H9 (cell line): ENCODE measurements around the gene FCHO1. TPM values are rescaled to one million over a fixed set of nuclear protein-coding genes. Genes with fewer than 3 reads are reported as not detected.

Source experiments
- DNase-seq: peaks from one replicate; pipeline ENCODE4 v3.0.0-alpha.2; 2017
- H2AFZ ChIP-seq: one replicate; pipeline ENCODE4 v1.6.1; 2013; ENCODE audit warnings: mild to moderate bottlenecking, low read length, control low read depth, moderate library complexity
- H2AK5ac ChIP-seq: 2 replicates; pipeline ENCODE4 v1.6.1; 2013; ENCODE audit warnings: low read length, control low read depth, mixed read lengths; ENCODE audit not compliant: insufficient read length
- H2BK120ac ChIP-seq: one replicate; pipeline ENCODE4 v1.6.1; 2013; ENCODE audit warnings: low read depth, mild to moderate bottlenecking, low read length, control low read depth, inconsistent platforms; ENCODE audit not compliant: poor library complexity, severe bottlenecking
- H2BK12ac ChIP-seq: 2 replicates; pipeline ENCODE4 v1.6.1; 2013; ENCODE audit warnings: low read length, control low read depth, mixed read lengths, low read depth; ENCODE audit not compliant: insufficient read length
- H2BK15ac ChIP-seq: 2 replicates; pipeline ENCODE4 v1.6.1; 2013; ENCODE audit warnings: low read depth, low read length, control low read depth
- H2BK20ac ChIP-seq: one replicate; pipeline ENCODE4 v1.6.1; 2013; ENCODE audit warnings: low read depth, mild to moderate bottlenecking, low read length, control low read depth, inconsistent platforms; ENCODE audit not compliant: poor library complexity, severe bottlenecking
- H2BK5ac ChIP-seq: 2 replicates; pipeline ENCODE4 v1.6.1; 2013; ENCODE audit warnings: low read length, control low read depth, mixed read lengths; ENCODE audit not compliant: insufficient read length
- H3K14ac ChIP-seq: 2 replicates; pipeline ENCODE4 v1.6.1; 2013; ENCODE audit warnings: low read length, control low read depth; ENCODE audit not compliant: insufficient read depth
- H3K18ac ChIP-seq: 2 replicates; pipeline ENCODE4 v1.6.1; 2013; ENCODE audit warnings: low read depth, mild to moderate bottlenecking, mixed read lengths, low read length, control low read depth; ENCODE audit not compliant: insufficient read length
- H3K23ac ChIP-seq: 2 replicates; pipeline ENCODE4 v1.6.1; 2013; ENCODE audit warnings: low read length, control low read depth, mixed read lengths, low read depth; ENCODE audit not compliant: insufficient read length
- H3K23me2 ChIP-seq: 2 replicates; pipeline ENCODE4 v1.6.1; 2013; ENCODE audit warnings: low read depth, mild to moderate bottlenecking, mixed read lengths, low read length, control low read depth; ENCODE audit not compliant: insufficient read length, poor library complexity, severe bottlenecking
- H3K27ac ChIP-seq: 2 replicates; pipeline ENCODE4 v1.5.1; 2013; ENCODE audit warnings: low read length, control low read depth, mixed read lengths, low read depth; ENCODE audit not compliant: insufficient read length
- H3K27me3 ChIP-seq: 2 replicates; pipeline ENCODE4 v1.6.1; 2013; ENCODE audit warnings: low read length, control low read depth, inconsistent platforms; ENCODE audit not compliant: insufficient read depth
- H3K4ac ChIP-seq: 2 replicates; pipeline ENCODE4 v1.6.1; 2013; ENCODE audit warnings: low read depth, mild to moderate bottlenecking, control low read depth, inconsistent platforms, low read length, moderate library complexity
- H3K4me1 ChIP-seq: 2 replicates; pipeline ENCODE4 v1.6.1; 2013; ENCODE audit warnings: low read length, control low read depth, inconsistent platforms; ENCODE audit not compliant: insufficient read depth
- H3K4me2 ChIP-seq: 2 replicates; pipeline ENCODE4 v1.6.1; 2013; ENCODE audit warnings: low read length, control low read depth, mixed read lengths; ENCODE audit not compliant: insufficient read length, insufficient read depth
- H3K56ac ChIP-seq: 2 replicates; pipeline ENCODE4 v1.6.1; 2013; ENCODE audit warnings: low read depth, mild to moderate bottlenecking, mixed read lengths, low read length, control low read depth; ENCODE audit not compliant: insufficient read length
- H3K79me1 ChIP-seq: 2 replicates; pipeline ENCODE4 v1.6.1; 2013; ENCODE audit warnings: low read depth, mild to moderate bottlenecking, moderate library complexity, low read length, control low read depth, inconsistent platforms; ENCODE audit not compliant: insufficient read depth, poor library complexity, severe bottlenecking
- H3K79me2 ChIP-seq: 2 replicates; pipeline ENCODE4 v1.6.1; 2013; ENCODE audit warnings: low read length, control low read depth, inconsistent platforms; ENCODE audit not compliant: insufficient read depth
- H3K9ac ChIP-seq: 2 replicates; pipeline ENCODE4 v1.6.1; 2013; ENCODE audit warnings: low read length, control low read depth, mixed read lengths; ENCODE audit not compliant: insufficient read length; ENCODE audit errors: extremely low read depth
- H3K9me3 ChIP-seq: one replicate; pipeline ENCODE4 v1.6.1; 2013; ENCODE audit warnings: low read depth, low read length, inconsistent platforms; ENCODE audit not compliant: control insufficient read depth
- H3T11ph ChIP-seq: one replicate; pipeline ENCODE4 v1.6.1; 2013; ENCODE audit warnings: mild to moderate bottlenecking, low read length, control low read depth, inconsistent platforms
- H4K20me1 ChIP-seq: one replicate; pipeline ENCODE4 v1.6.1; 2013; ENCODE audit not compliant: control insufficient read depth, insufficient read length, insufficient read depth
- H4K5ac ChIP-seq: 2 replicates; pipeline ENCODE4 v1.6.1; 2013; ENCODE audit warnings: low read depth, mild to moderate bottlenecking, mixed read lengths, low read length, control low read depth; ENCODE audit not compliant: insufficient read length
- H4K8ac ChIP-seq: replicated peaks from 2 replicates; pipeline ENCODE4 v1.6.1; 2013; ENCODE audit warnings: low read length, control low read depth, mixed read lengths, low read depth; ENCODE audit not compliant: insufficient read length
- H4K91ac ChIP-seq: 2 replicates; pipeline ENCODE4 v1.6.1; 2013; ENCODE audit warnings: low read depth, mild to moderate bottlenecking, moderate library complexity, mixed read lengths, low read length, control low read depth; ENCODE audit not compliant: insufficient read length
- H3K27ac Mint-ChIP-seq, 3 experiments: 2 replicates in 2 of 3; 3 replicates in 1 of 3; pipeline ENCODE4 v1.8.0; 2020 to 2021; ENCODE audit warnings: mixed read lengths in 3 of 3, mild to moderate bottlenecking in 1 of 3, moderate library complexity in 1 of 3
- H3K27me3 Mint-ChIP-seq: 2 replicates; pipeline ENCODE4 v1.8.0; 2021; ENCODE audit warnings: low read depth, mild to moderate bottlenecking, moderate library complexity, mixed read lengths
- H3K36me3 Mint-ChIP-seq, 3 experiments: 2 replicates in 2 of 3; 3 replicates in 1 of 3; pipeline ENCODE4 v1.8.0; 2020 to 2021; ENCODE audit warnings: low read depth in 3 of 3, mixed read lengths in 3 of 3; ENCODE audit not compliant: insufficient read depth in 1 of 3
- H3K4me1 Mint-ChIP-seq, 2 experiments: 2 replicates each; pipeline ENCODE4 v1.8.0; 2020; ENCODE audit warnings: mixed read lengths in 2 of 2
- H3K4me3 Mint-ChIP-seq, 2 experiments: 2 replicates in 1 of 2; 3 replicates in 1 of 2; pipeline ENCODE4 v1.8.0; 2020 to 2021; ENCODE audit warnings: mild to moderate bottlenecking in 2 of 2, mixed read lengths in 2 of 2, moderate library complexity in 1 of 2
- H3K9me3 Mint-ChIP-seq, 2 experiments: 2 replicates in 1 of 2; 3 replicates in 1 of 2; pipeline ENCODE4 v1.8.0; 2020; ENCODE audit warnings: mild to moderate bottlenecking in 2 of 2, mixed read lengths in 2 of 2, moderate library complexity in 1 of 2
- WGBS: extraction: QIAGEN DNeasy Blood & Tissue Kit; methylation state at CpG from one replicate; pipeline ENCODE4 v1.1.7; 2013; ENCODE audit warnings: missing lambda C conversion rate, low lambda C conversion rate, mixed read lengths; ENCODE audit not compliant: insufficient read length; ENCODE audit errors: extremely low coverage; 5-methylcytosine and 5-hydroxymethylcytosine counted together
- total RNA-seq: library from RNA; stranded (reverse); gene quantifications from 2 replicates; pipeline ENCODE4 v1.2.1, GENCODE V29; 2021
- TF ChIP-seq, protein P1 (sequence below): fragments of 200-600 bp; sonication (generic); conservative IDR thresholded peaks from 3 replicates; pipeline ENCODE4 v1.8.0; 2021; ENCODE audit warnings: antibody characterized with exemption, mild to moderate bottlenecking

Gene FCHO1
- total RNA-seq, 1 experiment from 2014 or later = 13.1 TPM

DNA sequence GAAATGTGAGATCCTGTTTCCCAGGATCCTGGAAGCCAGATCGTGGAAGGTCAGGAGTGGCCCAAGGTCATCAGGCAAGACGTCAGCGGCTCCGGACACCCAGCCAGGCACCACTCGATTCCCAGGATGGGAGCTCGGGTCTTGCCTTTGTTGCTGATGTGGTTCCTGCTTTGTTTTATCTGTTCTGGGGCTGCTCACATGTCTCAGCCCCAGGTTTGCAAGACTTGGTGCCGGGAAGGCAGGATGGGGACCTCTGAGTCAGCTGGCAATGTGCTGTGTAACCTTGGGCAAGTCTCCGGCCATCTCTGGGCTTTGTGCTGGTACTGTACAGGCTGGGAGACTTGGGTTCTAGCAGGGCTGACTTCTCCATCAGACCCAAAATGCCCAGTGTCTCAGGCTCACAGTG, 1.4 kb upstream of the FCHO1 start:
- no peak overlapping the region for H3K23ac ChIP-seq
- H2AK5ac ChIP-seq = no peak overlapping the region
- no peak overlapping the region for H3K9ac ChIP-seq
- no peak for DNase-seq
- WGBS = no CpG with 5 or more reads among the region's 8 CpGs
- TF ChIP-seq, protein P1, sequence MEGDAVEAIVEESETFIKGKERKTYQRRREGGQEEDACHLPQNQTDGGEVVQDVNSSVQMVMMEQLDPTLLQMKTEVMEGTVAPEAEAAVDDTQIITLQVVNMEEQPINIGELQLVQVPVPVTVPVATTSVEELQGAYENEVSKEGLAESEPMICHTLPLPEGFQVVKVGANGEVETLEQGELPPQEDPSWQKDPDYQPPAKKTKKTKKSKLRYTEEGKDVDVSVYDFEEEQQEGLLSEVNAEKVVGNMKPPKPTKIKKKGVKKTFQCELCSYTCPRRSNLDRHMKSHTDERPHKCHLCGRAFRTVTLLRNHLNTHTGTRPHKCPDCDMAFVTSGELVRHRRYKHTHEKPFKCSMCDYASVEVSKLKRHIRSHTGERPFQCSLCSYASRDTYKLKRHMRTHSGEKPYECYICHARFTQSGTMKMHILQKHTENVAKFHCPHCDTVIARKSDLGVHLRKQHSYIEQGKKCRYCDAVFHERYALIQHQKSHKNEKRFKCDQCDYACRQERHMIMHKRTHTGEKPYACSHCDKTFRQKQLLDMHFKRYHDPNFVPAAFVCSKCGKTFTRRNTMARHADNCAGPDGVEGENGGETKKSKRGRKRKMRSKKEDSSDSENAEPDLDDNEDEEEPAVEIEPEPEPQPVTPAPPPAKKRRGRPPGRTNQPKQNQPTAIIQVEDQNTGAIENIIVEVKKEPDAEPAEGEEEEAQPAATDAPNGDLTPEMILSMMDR = no peak
- no peak overlapping the region for H3K4me2 ChIP-seq
- Mint-ChIP-seq H3K27ac (no peak overlapping the region), H3K4me3 (peak overlapping the region in 1 of 2 experiments; percentile 12; a peak in 1 of 5 replicates), H3K9me3 (no peaks in the 10 kb centered on the region), H3K36me3 (peaks cover 0 to under 1% (median 0%) of the 10 kb centered on the region in 3 experiments; a peak in 2 of 7 replicates), H3K27me3 (no peaks in the 10 kb centered on the region; the same call in 1 of the 2 replicates), H3K4me1 (peaks cover 0 to 31% of the 10 kb centered on the region in 2 experiments)
- H3K14ac ChIP-seq = no peak overlapping the region
- H2AFZ ChIP-seq = no peak overlapping the region
- H3K23me2 ChIP-seq = peaks cover 5% of the 10 kb centered on the region
- H3K79me2 ChIP-seq = no peaks in the 10 kb centered on the region; the same call in 1 of the 2 replicates
- H4K20me1 ChIP-seq = no peaks in the 10 kb centered on the region
- no peak overlapping the region for H2BK12ac ChIP-seq
- H3K56ac ChIP-seq = no peak overlapping the region
- H3T11ph ChIP-seq = no peak overlapping the region
- no peak overlapping the region for H2BK5ac ChIP-seq
- H3K18ac ChIP-seq = no peak overlapping the region
- H2BK120ac ChIP-seq = no peak overlapping the region
- H4K5ac ChIP-seq = no peak overlapping the region
- H3K79me1 ChIP-seq = no peaks in the 10 kb centered on the region
- H4K8ac ChIP-seq = no peak overlapping the region
- H3K4ac ChIP-seq = no peak overlapping the region
- H2BK20ac ChIP-seq = no peak overlapping the region
- H3K27me3 ChIP-seq = no peaks in the 10 kb centered on the region
- H3K4me1 ChIP-seq = no peaks in the 10 kb centered on the region
- H4K91ac ChIP-seq = no peak overlapping the region
- peak overlapping the region; percentile 16 for H3K27ac ChIP-seq
- H3K9me3 ChIP-seq = no peaks in the 10 kb centered on the region
- H2BK15ac ChIP-seq = no peak overlapping the region
